ENCODE measurements around the gene MBP.
"Not testable (repeated sequence)": the region's sequence is repeated elsewhere in the genome, so short reads cannot be mapped to it uniquely, and the experiment has no call there.

MBP gene

DNA sequence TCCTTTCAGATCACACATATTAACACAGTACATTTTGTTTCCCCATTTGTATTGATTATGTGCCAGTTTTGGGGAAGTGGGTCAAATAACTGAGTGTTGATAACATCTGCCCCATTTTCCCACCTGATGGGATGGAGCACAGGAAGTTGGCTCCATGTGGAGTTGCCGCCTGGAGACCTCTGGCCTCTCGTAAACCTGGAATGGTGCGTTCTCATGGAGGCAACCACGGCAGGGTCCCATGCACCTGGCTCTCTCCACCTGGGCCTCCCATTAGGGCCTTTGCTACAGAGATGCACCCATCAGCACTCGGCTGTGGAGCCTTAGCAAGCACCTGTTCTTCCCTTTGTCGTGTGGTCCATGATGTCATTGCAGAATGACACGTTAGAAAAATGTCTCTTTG lies 130.6 kb downstream of the MBP start:
- peak; percentile 43 for DNase-seq

DNA sequence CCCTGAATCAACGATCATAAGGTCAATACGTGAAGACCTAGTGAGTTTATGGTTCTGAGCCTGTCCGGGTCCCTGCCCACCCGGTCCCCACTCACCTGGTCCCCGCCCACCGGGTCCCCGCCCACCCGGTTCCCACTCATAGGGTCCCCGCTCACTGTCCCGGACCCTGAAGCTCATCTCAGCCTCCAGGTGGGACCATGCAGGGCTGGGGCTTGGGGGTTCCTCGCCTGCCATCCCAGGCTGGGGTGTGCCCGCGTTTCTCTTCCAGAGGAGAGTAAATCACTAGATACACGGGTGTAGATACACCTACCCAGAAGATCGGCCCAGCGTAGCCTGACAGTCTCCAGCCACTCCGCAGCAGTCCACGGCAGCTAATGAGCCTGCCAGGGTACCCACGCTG lies 131.5 kb downstream of the MBP start:
- DNase-seq: no peak

DNA sequence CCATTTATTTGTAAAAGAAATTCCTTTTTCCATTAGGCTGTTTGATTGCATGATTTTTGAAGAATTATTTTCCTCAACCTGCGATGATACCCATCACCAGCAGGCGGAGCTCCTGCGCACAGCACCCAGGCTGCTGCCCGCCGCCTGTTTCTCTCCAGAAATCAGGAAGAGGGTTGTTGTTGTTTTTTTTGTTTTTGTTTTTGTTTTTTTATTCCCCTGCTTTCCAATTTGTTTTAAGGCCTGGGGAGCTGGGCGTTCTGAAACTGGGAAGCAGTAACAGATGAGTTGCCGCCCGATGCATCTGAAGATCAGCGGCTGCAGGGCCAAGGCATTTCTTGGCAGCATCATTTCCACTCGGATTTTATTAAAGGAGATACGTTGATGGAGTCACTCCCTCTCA lies 132.1 kb downstream of the MBP start:
- peak; percentile 78 for DNase-seq

DNA sequence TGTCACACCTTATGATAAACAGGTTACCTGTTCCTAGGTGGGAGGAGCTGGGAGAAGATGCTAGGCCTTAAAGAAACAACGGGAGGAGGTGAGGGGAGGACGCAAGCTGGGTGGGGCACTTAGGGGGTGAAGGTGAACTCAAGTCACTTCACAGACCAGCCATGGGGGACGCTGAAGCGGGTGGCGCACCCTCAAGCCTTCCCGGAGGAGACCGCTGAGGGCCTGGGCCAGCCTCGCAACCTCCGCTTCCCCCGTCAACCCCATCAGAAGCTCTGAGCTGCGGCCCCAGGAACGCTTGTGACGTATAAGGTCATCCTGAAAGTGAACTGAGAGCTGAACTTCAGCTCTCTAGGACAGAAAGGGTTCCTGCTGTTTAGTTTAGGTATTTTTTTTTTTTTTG lies 133.5 kb downstream of the MBP start:
- DNase-seq: no peak

DNA sequence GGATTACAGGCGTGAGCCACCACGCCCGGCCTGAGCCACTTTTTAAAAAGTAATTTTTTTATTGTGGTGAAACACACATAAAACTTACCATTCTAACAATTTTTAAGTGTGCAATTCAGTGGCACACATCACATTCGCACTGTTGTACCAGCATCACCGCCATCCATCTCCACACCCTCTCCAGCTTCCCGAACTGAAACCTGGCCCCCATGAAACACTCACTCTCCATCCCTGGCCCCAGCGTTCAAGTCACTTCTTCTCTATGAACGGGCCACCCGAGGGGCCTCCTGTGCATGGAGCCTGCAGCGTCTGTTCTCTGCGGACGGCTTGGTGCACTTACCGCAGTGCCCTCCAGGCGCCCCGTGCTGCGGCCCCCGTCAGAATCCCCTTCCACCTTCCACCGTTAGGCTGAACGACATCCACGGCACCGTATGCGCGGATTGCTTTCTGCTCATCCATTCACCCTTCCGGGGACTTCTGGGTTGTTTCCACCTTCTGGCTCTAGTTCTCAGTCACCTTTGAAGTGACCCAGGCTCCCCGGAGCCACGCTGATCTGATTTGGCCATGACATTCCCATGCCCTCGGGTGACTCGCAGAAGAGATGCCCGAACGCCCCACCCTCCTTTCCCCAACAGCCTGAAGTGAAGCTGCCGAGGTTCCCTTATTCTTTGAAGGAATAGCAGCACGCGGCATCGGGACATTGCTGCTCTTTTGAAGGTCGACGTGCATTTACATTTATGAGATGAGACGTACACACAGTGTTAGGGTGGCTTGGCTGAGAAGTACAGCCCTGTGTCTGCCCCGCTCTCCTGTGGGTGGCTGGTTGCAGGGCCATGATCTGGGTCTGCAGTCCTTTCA lies 134.4 kb downstream of the MBP start:
- DNase-seq: no peak

DNA sequence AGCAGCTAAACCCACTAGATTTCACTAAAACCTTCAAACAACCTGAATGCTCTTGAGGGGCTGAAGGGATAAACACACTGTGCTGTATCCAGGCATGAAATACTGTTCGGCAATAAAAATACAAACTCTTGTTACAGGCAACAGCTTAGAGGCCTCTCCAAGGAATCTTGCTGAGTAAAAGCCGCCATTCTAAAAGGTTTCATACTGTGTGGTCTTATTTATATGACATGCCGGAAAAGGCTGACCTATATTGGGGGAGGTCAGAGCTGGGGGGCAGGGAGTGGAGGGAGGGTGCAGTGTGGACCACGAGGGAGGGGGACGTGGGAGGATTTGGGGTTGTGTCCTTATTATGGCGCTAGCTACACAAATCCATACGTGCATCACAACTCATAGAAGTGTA lies 136.2 kb downstream of the MBP start:
- no peak for DNase-seq

DNA sequence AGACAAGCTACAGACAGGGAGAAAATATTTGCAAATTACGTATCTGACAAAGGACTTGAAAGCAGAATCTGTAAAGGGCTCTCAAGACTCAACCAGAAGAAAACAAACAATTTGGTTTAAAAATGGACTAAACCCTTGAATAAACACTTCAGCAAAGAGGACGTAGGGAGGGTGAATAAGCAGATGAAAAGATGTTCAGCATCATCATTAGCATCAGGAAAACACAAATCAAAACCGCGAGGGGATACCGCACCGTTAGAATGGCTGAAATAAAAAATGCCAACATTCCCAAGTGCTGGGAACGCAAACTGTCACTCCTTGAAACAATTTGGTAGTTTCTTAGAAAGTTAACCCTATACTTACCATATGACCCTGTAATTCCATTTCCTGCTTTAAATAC lies 136.7 kb downstream of the MBP start:
- DNase-seq: no peak

DNA sequence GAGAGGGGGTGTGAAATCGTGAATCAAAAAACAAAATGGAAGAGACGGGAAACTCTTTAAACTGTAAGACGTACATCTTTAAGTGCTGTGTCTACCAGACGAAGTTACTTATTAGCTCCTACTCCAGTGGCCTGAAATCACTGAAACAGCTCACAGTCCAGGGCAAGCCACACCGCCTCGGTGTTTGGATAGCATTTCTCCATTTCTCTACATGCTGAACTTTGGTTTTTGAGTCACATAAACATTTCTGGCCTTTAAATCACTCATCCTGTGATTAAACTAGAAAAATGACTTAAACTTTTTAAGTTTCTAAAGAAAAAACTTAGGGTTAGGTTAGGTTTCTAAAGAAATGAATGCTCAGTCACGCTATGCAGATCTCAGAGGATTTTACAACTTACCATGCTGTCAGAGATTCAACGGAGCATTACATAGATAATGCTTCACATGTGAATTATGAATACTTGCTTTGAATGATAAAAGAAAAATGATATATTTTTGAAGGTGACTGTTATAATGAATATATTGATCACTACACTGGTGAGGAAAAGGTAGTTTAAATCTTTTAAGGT lies 138.4 kb downstream of the MBP start:
- no peak for DNase-seq

DNA sequence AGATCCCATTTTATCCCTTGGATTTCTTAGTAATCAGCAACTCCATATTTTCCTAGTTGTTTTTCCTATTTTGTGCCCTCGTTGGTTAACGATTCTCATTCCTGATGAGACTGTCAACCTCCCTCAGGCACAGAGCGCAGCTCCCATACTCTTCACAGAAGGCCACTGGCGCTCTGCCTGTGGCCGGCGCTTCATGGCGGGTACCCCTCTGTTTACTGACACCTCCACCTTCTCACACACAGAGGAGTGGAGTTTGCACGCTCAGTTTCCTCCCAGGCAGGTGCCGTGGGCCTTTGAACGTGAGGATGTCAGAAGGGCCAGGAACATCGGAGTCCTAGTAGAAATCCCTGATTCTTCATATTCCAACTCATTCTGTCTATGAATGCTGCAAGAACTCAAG lies 139.0 kb downstream of the MBP start:
- DNase-seq: peak; percentile 40

DNA sequence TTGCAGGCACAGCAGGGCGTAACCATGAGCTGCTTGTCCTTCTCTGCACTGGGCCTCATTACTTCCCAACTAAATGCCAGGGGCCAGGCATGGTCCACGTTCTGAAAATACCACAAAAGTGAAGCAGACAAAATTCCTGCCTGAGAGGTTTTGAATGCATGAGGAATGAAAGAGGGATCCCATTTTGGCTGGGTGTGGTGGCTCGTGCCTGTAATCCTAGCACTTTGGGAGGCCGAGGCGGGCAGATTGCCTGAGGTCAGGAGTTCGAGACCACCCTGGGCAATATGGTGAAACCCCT lies 139.5 kb downstream of the MBP start:
- DNase-seq: no peak

DNA sequence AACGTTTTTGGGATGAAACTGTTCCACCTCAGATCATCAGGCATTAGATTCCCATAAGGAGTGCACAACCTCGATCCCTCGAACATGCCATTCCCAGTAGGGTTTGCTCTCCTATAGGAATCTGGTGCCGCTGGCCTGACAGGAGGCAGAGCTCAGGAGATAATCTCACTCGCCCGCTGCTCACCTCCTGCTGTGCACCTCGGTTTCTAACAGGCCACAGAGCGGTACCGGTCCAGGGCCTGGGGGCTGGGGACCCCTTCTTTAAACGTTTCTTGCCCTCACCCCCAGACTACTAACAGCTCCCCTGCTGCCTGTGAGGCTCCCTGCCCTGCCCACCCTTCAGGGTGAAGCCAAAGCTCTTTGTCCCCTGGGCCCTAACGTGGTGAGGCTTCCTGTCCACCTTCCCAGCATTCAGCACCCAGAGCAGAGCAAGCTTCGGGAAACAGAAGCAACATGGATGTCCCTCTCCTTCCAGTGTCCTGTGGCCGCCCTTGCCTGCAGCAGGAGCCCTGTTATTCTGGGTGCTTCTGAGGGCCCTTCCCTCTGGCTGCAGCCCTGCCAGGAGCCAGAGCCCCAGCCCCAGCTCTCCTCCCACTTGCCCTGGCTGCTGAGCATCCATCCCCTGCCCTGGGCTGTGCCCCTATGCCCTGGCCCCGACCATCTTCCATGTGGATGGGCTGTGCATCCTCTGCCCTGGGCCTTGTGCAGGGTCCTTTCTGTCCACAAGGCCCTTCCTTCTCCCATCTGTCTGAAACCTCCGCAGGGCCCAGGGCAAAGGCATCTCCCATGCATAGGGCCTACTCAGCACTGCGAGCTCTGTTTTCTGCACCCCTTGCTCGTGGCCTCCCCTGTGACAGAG lies 140.1 kb downstream of the MBP start:
- DNase-seq: peak; percentile 44

DNA sequence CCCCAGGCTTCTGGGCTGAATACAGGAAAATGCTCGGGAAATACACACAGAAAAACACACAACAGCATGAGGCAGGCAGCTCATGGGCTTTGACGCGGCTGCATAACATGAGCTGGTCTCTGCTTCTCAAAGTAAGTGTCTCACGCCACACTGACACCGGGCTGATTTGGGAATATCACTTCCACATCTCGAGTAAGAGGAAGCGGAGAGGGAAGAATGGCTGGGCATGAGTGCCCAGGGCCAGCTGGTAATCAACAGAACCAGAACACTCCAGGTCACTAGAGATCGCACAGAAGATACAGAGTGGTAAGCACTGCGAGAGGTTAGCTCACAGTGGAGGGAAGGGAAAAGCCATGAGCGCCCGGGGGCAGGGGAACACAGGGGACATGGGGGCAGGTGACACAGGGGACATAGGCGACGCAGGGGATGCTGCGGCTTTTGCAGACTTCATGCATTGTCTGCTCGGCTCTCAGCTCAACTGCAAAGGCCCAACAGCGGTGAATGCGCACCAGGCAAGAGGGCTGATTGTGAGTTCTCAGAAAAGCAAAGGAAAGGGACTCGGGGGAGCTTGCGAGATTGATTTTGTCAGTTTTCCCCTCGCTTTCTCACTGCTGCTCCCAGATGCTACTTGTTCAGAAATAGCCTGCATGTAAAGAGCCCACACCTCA lies 141.4 kb downstream of the MBP start:
- DNase-seq: peak; percentile 39

DNA sequence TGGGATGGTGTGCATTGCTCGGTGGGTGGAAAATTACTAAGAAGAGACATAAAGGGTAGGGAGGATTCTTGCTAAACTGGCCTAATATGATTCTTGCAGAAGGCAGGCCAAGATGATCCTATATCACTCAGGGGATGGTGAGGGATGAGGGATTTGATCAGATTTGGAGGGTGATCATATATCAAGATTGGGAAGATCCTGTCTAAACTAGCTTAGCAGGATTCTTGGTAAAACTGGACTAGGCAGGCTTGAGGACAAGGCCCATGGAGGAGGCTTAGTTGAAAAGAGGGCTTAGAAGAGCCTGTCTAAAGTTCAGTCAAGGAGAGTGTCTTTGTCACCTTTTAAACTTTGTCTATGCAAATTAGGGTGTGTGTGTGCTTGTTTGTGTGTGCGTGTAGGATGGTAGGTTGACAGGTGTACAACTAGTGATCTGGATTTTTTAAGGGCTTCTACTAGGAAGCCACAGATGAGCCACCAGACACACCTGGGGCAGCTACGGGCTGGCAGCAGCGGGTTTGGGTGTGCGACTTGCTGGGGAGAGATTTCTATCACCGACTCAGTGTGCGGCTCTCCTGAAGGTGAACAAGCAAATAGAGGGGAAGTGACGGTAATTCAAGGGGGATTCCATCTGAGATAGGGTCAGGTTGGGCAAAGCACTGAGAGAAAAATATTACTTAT lies 142.1 kb downstream of the MBP start:
- DNase-seq: not testable (repeated sequence)

DNA sequence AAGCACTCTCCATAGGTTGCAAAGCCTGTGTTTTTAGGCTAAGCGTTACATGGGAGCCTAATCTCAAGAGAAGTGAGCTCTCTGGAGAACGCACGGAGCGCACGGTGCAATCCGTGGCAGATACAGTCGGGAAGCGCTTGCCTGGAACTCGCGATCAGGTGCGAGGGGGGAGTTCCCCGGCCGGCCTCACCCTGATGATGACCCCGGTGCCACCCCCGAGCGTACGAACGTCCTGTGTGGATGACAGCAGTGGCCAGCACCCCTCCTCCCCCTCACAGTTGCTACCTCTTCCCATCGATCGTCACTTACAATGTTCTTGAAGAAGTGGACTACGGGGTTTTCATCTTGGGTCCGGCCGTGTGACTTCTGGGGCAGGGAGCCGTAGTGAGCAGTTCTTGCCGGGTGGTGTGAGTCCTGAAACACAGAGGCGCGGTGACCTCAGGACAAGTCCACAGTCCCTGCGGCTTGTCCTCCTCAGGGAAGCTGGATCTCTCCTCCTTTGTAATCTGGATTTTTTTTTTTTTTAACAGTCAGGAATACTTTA lies 142.9 kb downstream of the MBP start:
- peak; percentile 42 for DNase-seq

DNA sequence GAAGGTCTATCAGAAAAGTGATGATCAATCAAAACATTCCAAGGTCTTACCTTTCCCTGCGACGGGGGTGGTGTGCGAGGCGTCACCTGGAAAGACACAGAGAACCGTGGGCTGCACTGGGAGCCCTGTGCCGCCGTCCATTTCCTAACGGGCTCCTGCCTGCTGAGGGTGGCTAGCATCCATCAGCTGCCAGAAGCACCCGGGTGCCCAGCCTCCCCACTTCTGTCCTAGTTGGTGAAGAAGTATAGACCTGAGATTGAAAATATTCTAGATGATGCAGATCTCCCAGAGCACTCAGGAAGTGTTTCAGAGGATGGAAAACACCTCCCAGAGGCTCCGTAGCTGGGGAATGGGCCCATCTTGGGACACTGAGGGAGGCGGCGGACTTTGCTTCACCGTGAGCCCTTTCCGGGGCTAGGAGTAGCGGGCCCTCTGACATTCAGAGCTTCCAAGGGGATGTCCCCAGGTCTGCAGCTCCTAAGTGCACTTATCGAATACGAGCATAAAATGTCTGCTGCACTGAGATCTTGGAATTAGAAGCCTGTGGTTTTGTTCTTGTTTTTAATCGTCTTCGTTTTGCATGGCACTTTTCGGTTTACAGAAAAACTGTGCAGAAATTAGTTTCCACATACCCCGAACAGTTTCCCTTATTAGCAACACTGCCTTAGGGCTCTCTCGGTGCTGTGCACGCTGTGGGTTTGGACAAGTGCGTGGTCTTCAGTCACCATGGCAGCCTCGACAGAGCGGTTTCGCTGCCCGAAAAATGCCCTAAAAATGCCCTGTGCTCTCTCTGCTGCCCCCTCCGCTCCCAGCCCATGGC lies 143.5 kb downstream of the MBP start:
- DNase-seq: peak; percentile 35

DNA sequence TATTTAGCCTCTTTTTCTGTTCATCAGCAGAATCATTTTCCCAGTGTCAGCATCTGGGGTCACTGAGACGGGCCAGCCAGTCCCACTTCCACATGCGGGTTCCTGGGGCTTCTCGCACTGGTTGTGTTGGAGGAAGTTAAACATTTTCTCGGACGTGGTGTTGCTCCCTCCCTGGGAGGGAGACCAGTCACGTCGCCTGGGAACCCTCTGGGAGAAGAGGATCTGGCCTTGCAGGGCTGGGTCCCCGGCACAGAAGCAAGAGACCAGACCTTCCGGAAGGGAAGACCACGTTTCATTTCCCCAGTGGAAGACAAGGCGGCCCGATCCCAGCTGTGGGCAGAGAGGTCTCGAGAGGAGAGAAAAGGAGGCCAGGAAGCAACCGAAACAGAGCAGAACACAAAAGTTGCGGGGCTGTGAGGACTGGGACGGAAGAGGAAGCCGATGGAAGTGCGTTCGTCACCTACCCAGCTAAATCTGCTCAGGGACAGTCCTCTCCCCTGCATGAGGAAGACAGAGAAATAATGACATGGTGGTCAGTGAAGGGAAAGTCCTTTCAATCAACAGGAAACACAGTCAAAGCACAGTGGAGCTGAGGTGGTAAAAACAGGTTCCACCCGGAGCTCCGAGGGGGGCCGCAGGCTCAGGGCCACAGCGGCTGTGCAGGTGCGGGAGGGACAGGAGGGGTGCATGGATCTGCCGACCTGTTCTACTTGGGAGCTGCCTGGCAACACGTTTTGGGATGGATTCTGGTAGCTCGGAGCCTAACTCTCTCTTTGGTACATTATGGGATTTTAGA lies 144.4 kb downstream of the MBP start:
- DNase-seq: peak; percentile 44

DNA sequence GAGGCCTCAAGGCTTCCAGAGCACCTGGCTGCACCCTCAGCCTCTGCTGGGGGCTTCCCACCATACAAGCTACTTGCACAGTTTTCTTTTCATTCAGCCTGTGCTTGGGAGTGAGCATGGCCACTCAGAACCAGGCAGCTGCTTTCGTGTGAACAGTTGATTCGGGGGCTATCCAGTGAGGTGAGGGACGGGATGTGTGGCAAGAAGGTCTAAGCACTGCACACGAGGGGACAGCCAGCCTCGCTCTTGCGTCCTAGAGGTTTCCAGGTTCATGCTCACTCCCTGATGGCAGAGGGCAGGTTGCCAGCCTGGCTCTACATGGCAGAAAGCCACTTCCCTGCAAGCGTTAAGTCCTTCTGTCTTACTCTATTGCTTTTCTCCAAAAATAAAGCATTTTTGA lies 146.2 kb downstream of the MBP start:
- DNase-seq: peak; percentile 38

DNA sequence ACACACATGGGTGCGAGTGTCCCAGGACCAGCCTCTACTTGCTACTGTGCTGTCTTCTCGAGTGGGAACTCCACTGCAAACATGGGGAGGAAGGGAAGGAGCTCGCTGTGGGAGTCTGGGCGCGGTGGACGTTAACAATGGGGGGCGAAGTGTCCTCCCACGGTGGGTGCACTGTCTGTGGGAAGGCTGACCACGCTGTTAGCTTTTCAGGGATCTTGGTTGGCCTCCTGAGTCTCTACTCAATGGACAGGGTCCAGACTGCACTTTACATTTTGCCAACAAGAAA lies 146.7 kb downstream of the MBP start:
- DNase-seq: no peak

DNA sequence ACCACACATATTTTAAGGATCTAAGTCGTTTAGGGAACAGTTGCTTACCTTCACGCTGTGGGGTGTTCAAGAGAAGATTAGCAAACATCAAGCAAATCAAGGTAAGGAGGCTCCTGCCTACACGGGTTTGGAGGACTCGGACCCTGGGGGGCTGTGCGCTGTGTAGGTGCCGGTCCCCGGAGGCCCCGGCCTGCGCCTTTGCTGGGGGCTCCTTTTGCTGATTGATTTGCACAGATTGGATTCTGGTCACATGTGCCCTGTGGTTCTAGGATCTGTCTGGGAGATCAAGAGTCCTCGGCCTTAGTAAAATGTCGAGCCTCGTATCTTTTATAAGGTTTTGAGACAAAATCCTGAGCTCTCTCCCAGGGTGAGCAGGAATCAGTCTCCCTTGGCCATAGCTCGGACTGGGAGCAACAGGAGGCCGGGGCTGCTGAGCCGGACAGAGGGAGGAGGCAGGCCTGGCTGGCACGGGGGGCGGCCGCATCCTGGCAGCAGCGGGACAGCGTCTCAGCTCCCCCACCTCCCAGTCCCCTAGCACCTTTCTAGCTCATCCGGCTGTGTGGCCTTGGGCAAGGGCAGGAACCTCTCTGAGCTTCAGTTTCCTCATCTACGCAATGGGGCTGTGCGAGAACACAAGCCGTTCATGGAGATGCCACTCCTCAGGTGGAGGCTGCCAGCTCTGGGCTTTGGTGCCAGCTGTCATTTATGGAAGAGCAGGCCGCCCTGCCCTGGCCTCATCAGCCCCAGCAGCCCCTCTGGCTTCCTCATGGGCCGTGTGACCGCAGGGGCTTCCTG lies 147.2 kb downstream of the MBP start:
- peak; percentile 40 for DNase-seq

Measured in activated CD8-positive, alpha-beta memory T cell treated with anti-CD3 and anti-CD28 coated beads, Interleukin-2, amount 50 U/mL, for 48 hours (primary cell).